K562 (cell line): Measurements from ENCODE around the gene FAM98C. TPM values are rescaled to one million over a fixed set of nuclear protein-coding genes. Genes with fewer than 3 reads are reported as not detected.

Experiments
- CREB5 ChIP-seq: fragments of 250-450 bp; sonication (Bioruptor Pico); IDR thresholded peaks from 2 replicates; pipeline ENCODE4 v1.5.0; 2020; ENCODE audit warnings: mild to moderate bottlenecking
- MAZ ChIP-seq, 2 experiments: fragments of 450-650 bp in 1 of 2; sonication (generic) in 1 of 2; formaldehyde crosslinking; IDR thresholded peaks in 1 of 2; conservative IDR thresholded peaks in 1 of 2; 2 replicates each; pipeline versions ENCODE4 v1.4.0 to v1.5.0; 2020; ENCODE audit warnings: mild to moderate bottlenecking in 1 of 2, missing genetic modification reagents in 1 of 2
- MITF ChIP-seq: IDR thresholded peaks from 2 replicates; pipeline ENCODE4 v1.6.1; 2014; ENCODE audit warnings: antibody characterized with exemption
- NR1H2 ChIP-seq: sonication (generic); formaldehyde crosslinking; IDR thresholded peaks from 2 replicates; pipeline ENCODE4 v1.4.0; 2020; ENCODE audit warnings: mild to moderate bottlenecking, missing genetic modification reagents
- NR2C1 ChIP-seq, 2 experiments: fragments of 450-650 bp; IDR thresholded peaks; 2 replicates each; pipeline ENCODE4 v1.6.1; 2017; ENCODE audit warnings: mild to moderate bottlenecking in 2 of 2, antibody characterized with exemption in 1 of 2, inconsistent platforms in 1 of 2, missing compliant biosample characterization in 1 of 2, missing genetic modification characterization in 1 of 2
- PCBP1 ChIP-seq: fragments of 200-400 bp; formaldehyde crosslinking; IDR thresholded peaks from 2 replicates; pipeline ENCODE4 v1.6.1; 2018; ENCODE audit warnings: mild to moderate bottlenecking, low read depth, low read length; ENCODE audit not compliant: poor library complexity, severe bottlenecking
- PHF21A ChIP-seq: fragments of 450-650 bp; IDR thresholded peaks from 2 replicates; pipeline ENCODE4 v1.6.1; 2017; ENCODE audit warnings: low read depth, borderline replicate concordance
- RUNX1 ChIP-seq: sonication (generic); IDR thresholded peaks from 2 replicates; pipeline ENCODE4 v1.6.1; 2016; ENCODE audit warnings: antibody characterized with exemption, low read depth
- SP2 ChIP-seq: IDR thresholded peaks from 2 replicates; pipeline ENCODE4 v1.6.1; 2011; ENCODE audit warnings: mild to moderate bottlenecking, low read depth, low read length, moderate library complexity; ENCODE audit not compliant: poor library complexity, severe bottlenecking; ENCODE audit errors: extremely low read depth
- TAF15 ChIP-seq: fragments of 200-400 bp; formaldehyde crosslinking; IDR thresholded peaks from 2 replicates; pipeline ENCODE4 v1.6.1; 2017; ENCODE audit warnings: mild to moderate bottlenecking, low read depth, low read length, moderate library complexity
- TAF9B ChIP-seq: fragments of 450-650 bp; IDR thresholded peaks from 2 replicates; pipeline ENCODE4 v1.6.1; 2018; ENCODE audit warnings: mild to moderate bottlenecking; ENCODE audit not compliant: partially characterized antibody
- ZFP30 ChIP-seq: fragments of 250-450 bp; sonication (Bioruptor Pico); IDR thresholded peaks from 2 replicates; pipeline ENCODE4 v1.8.0; 2022; ENCODE audit warnings: moderate library complexity, mild to moderate bottlenecking, inconsistent platforms, borderline replicate concordance
- ZNF184 ChIP-seq: sonication (generic); formaldehyde crosslinking; IDR thresholded peaks from 2 replicates; pipeline ENCODE4 v1.5.0; 2020; ENCODE audit warnings: missing genetic modification reagents
- ZNF23 ChIP-seq: fragments of 250-450 bp; sonication (Bioruptor Pico); IDR thresholded peaks from 2 replicates; pipeline ENCODE4 v1.4.0; 2020; ENCODE audit warnings: mild to moderate bottlenecking
- ZNF764 ChIP-seq: fragments of 250-450 bp; sonication (Bioruptor Pico); IDR thresholded peaks from 2 replicates; pipeline ENCODE4 v1.4.0; 2020; ENCODE audit warnings: low read depth, mild to moderate bottlenecking, moderate library complexity
- polyA plus RNA-seq, 8 experiments: library from polyadenylated mRNA; depleted of rRNA in 4 of 8; stranded (reverse) in 5 of 8; unstranded in 3 of 8; fragments of >200 nt; fragmentation: Nextera tagmentation in 2 of 8; fragmentation: Illumina TruSeq in 1 of 8; extraction: Ambion mirVana in 2 of 8; extraction: Trizol in 1 of 8; gene quantifications; 2 replicates each; pipeline versions ENCODE4 v1.2.1 to v1.2.3, GENCODE V29; 2011 to 2014; ENCODE audit warnings: inconsistent platforms in 1 of 8, missing spikeins in 1 of 8
- total RNA-seq, 7 experiments: library from RNA; depleted of rRNA in 6 of 7; stranded (reverse); fragments of >200 nt in 6 of 7; fragmentation: Illumina TruSeq in 2 of 7; extraction: Trizol in 2 of 7; gene quantifications; 2 replicates each; pipeline versions ENCODE4 v1.2.1 to v1.2.3, GENCODE V29; 2011 to 2021; ENCODE audit warnings: low replicate concordance in 1 of 7
- TF ChIP-seq, protein P1 (sequence below), 3 experiments: fragments of 200-800 bp in 1 of 3; fragments of 250-450 bp in 1 of 3; fragments of 450-650 bp in 1 of 3; sonication (Bioruptor Pico) in 1 of 3; sonication (Bioruptor generic) in 1 of 3; formaldehyde crosslinking in 1 of 3; IDR thresholded peaks; 2 replicates each; pipeline versions ENCODE4 v1.6.1 to v1.8.0; 2016 to 2022; ENCODE audit warnings: mild to moderate bottlenecking in 2 of 3, missing genetic modification characterization in 2 of 3, missing compliant biosample characterization in 1 of 3, moderate library complexity in 1 of 3
- TF ChIP-seq, protein P2 (sequence below): sonication (generic); formaldehyde crosslinking; IDR thresholded peaks from 2 replicates; pipeline ENCODE4 v1.5.0; 2020; ENCODE audit warnings: missing genetic modification reagents

The FAM98C gene
- total and polyA plus RNA-seq, 9 of the 15 experiments (the other 6 are each of a cell fraction or from before 2014, with no cell fraction given): 1.7 to 43.8 (median 13.7) TPM

DNA sequence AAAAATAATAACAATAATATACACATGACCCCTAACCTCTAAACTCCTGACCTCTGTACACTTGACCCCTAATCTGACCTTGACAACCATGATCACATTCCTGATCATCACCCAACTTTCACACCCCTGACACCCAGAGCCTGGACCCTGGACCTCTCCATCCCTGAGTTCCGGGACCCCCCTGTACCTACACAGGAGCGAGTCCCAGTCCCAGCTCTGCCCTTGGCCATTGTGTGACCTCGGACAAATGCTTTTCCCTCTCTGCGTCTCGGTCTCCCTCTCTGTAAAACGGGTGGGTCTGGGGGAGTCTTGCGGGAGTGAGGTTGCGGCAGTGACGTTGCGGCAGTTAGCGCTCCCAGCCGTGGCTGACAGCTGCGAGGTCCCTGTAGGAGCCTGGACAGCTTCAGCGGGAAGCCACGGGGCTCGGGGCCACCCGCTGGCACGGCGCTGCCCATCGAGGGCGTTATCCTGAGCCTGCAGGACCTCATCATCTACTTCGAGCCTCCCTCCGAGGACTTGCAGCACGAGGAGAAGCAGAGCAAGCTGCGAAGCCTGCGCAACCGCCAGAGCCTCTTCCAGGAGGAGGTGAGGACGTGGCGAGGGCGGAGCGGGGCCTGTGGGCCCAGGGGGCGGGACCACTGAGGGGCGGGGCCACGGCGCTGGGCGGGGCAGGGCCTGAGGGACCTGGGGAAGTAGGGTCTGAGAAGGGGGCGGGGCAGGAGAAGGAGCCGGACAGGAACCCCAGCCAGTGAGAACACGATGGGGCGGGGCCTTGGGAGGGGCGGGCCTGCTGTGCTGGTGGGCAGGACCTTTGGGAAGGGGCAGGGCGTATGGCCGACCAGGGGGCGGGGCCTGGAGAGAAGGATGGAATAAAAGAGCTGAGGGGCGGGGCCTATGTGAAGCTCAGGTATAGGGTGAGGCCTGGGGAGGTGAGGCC, 49.8 kb downstream of the FAM98C start (continued):
- TF ChIP-seq, protein P1, sequence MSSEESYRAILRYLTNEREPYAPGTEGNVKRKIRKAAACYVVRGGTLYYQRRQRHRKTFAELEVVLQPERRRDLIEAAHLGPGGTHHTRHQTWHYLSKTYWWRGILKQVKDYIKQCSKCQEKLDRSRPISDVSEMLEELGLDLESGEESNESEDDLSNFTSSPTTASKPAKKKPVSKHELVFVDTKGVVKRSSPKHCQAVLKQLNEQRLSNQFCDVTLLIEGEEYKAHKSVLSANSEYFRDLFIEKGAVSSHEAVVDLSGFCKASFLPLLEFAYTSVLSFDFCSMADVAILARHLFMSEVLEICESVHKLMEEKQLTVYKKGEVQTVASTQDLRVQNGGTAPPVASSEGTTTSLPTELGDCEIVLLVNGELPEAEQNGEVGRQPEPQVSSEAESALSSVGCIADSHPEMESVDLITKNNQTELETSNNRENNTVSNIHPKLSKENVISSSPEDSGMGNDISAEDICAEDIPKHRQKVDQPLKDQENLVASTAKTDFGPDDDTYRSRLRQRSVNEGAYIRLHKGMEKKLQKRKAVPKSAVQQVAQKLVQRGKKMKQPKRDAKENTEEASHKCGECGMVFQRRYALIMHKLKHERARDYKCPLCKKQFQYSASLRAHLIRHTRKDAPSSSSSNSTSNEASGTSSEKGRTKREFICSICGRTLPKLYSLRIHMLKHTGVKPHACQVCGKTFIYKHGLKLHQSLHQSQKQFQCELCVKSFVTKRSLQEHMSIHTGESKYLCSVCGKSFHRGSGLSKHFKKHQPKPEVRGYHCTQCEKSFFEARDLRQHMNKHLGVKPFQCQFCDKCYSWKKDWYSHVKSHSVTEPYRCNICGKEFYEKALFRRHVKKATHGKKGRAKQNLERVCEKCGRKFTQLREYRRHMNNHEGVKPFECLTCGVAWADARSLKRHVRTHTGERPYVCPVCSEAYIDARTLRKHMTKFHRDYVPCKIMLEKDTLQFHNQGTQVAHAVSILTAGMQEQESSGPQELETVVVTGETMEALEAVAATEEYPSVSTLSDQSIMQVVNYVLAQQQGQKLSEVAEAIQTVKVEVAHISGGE (CRISPR knock-in tag; IDR thresholded peaks at IDR 0.05): no peak
- TF ChIP-seq ZFP30 (CRISPR knock-in tag) (no peak), TAF9B (no peak), ZNF764 (CRISPR knock-in tag) (no peak), ZNF23 (CRISPR knock-in tag) (no peak), MITF (no peak), NR2C1 (IDR thresholded peaks at IDR 0.05) (peak; percentile 97), NR2C1 (tag; IDR thresholded peaks at IDR 0.05) (peak; percentile 97), SP2 (no peak), MAZ (CRISPR knock-in tag; conservative IDR thresholded peaks at IDR 0.05 in 1 of 2, IDR thresholded peaks at IDR 0.05 in 1 of 2) (peak in 1 of 2 experiments; percentile 56; a peak in 3 of 4 replicates), PHF21A (no peak), CREB5 (CRISPR knock-in tag) (no peak), NR1H2 (CRISPR knock-in tag) (peak; percentile 95; the same call in 1 of the 2 replicates), RUNX1 (peak; percentile 54; the same call in 1 of the 2 replicates), ZNF184 (CRISPR knock-in tag) (no peak), PCBP1 (no peak), TAF15 (no peak)
- TF ChIP-seq, protein P2, sequence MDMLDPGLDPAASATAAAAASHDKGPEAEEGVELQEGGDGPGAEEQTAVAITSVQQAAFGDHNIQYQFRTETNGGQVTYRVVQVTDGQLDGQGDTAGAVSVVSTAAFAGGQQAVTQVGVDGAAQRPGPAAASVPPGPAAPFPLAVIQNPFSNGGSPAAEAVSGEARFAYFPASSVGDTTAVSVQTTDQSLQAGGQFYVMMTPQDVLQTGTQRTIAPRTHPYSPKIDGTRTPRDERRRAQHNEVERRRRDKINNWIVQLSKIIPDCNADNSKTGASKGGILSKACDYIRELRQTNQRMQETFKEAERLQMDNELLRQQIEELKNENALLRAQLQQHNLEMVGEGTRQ: no peak
